H1 (cell line): ENCODE data around the gene DHX32. TPM values are rescaled to one million over a fixed set of nuclear protein-coding genes. Genes with fewer than 3 reads are reported as not detected.
A peak's percentile ranks its signal among the peaks of the same experiment; 100 is the strongest.
"Not testable (repeated sequence)": the region's sequence is repeated elsewhere in the genome, so short reads cannot be mapped to it uniquely, and the experiment has no call there.

Experiments
- CTCF ChIA-PET: fragments of 300-600 bp; sonication (Branson Sonifier 250); formaldehyde crosslinking; loops from one replicate; lab custom pipeline; 2021; ENCODE audit not compliant: partially characterized antibody; lab: Charles Lee
- POLR2A ChIA-PET: fragments of 300-600 bp; sonication (Branson Sonifier 250); formaldehyde crosslinking; loops from one replicate; lab custom pipeline; 2021; ENCODE audit warnings: inconsistent platforms; ENCODE audit not compliant: partially characterized antibody; lab: Charles Lee
- DNase-seq, 2 experiments: peaks; one replicate each; pipeline versions ENCODE4 v3.0.0 to v3.0.0-alpha.2; 2010 to 2022; ENCODE audit warnings: low spot score in 2 of 2, low read depth in 1 of 2, mixed read lengths in 1 of 2
- FAIRE-seq: peaks from 2 replicates; lab custom pipeline; 2011; peaks lifted over from hg19 to GRCh38; lab: Jason Lieb, UNC
- H2AFZ ChIP-seq: 2 replicates; pipeline ENCODE4 v1.8.1; 2012; ENCODE audit warnings: low read length, inconsistent platforms
- H2AK5ac ChIP-seq: 2 replicates; pipeline ENCODE4 v1.6.1; 2013; ENCODE audit warnings: low read depth, low read length
- H2BK120ac ChIP-seq: replicated peaks from 2 replicates; pipeline ENCODE3; 2013; ENCODE audit warnings: low read depth, low read length, inconsistent platforms
- H2BK12ac ChIP-seq: 2 replicates; pipeline ENCODE4 v1.6.1; 2013; ENCODE audit warnings: low read depth, low read length
- H2BK15ac ChIP-seq: 2 replicates; pipeline ENCODE4 v1.6.1; 2013; ENCODE audit warnings: low read length
- H2BK20ac ChIP-seq: 2 replicates; pipeline ENCODE4 v1.6.1; 2013; ENCODE audit warnings: low read length
- H2BK5ac ChIP-seq: 2 replicates; pipeline ENCODE4 v1.6.1; 2013; ENCODE audit warnings: low read depth, low read length
- H3K14ac ChIP-seq: 2 replicates; pipeline ENCODE4 v1.6.1; 2013; ENCODE audit warnings: inconsistent platforms; ENCODE audit not compliant: insufficient read length
- H3K18ac ChIP-seq: 2 replicates; pipeline ENCODE4 v1.6.1; 2013; ENCODE audit warnings: low read length; ENCODE audit errors: extremely low read depth
- H3K23ac ChIP-seq: 2 replicates; pipeline ENCODE4 v1.6.1; 2013; ENCODE audit warnings: inconsistent platforms; ENCODE audit not compliant: insufficient read length
- H3K23me2 ChIP-seq: 2 replicates; pipeline ENCODE4 v1.6.1; 2013; ENCODE audit warnings: low read depth, low read length
- H3K27ac ChIP-seq: 2 replicates; pipeline ENCODE4 v1.6.1; 2011; ENCODE audit warnings: low read depth, low read length, inconsistent platforms
- H3K27me3 ChIP-seq, 4 experiments: replicated peaks in 1 of 4; 1 replicate in 1 of 4; 2 replicates in 3 of 4; pipeline versions ENCODE4 v1.6.1 to v1.8.1; 2011 to 2013; ENCODE audit warnings: low read length in 3 of 4, mild to moderate bottlenecking in 3 of 4, inconsistent platforms in 2 of 4, mixed read lengths in 2 of 4, moderate library complexity in 1 of 4; ENCODE audit not compliant: control insufficient read depth in 3 of 4, insufficient read depth in 3 of 4; ENCODE audit errors: extremely low read depth in 1 of 4
- H3K36me3 ChIP-seq, 4 experiments: 2 replicates each; pipeline versions ENCODE4 v1.6.1 to v1.8.1; 2011 to 2013; ENCODE audit warnings: mild to moderate bottlenecking in 4 of 4, low read length in 3 of 4, moderate library complexity in 2 of 4, control low read depth in 1 of 4, inconsistent platforms in 1 of 4; ENCODE audit not compliant: insufficient read depth in 4 of 4, control insufficient read depth in 2 of 4
- H3K4ac ChIP-seq: replicated peaks from 2 replicates; pipeline ENCODE3; 2013; ENCODE audit warnings: low read length, low read depth, mixed read lengths, inconsistent platforms; ENCODE audit not compliant: insufficient read length
- H3K4me1 ChIP-seq, 4 experiments: replicated peaks in 1 of 4; 1 replicate in 1 of 4; 2 replicates in 3 of 4; pipeline versions ENCODE4 v1.6.1 to v1.8.1; 2011 to 2013; ENCODE audit warnings: low read length in 3 of 4, inconsistent platforms in 2 of 4, mixed read lengths in 1 of 4; ENCODE audit not compliant: insufficient read depth in 4 of 4, control insufficient read depth in 3 of 4
- H3K4me2 ChIP-seq, 2 experiments: 2 replicates each; pipeline versions ENCODE4 v1.6.1 to v1.8.1; 2011 to 2013; ENCODE audit warnings: low read depth in 2 of 2, low read length in 2 of 2, control low read depth in 1 of 2, inconsistent platforms in 1 of 2, mild to moderate bottlenecking in 1 of 2; ENCODE audit not compliant: insufficient read depth in 1 of 2
- H3K4me3 ChIP-seq, 4 experiments: fragments of 200-600, 300-600 bp in 1 of 4; sonication (generic), shearing (Covaris generic), sonication (Bioruptor Twin) in 1 of 4; 2 replicates each; pipeline versions ENCODE4 v1.5.1 to v1.8.1; 2011 to 2016; ENCODE audit warnings: low read length in 4 of 4, low read depth in 3 of 4, control low read depth in 2 of 4, inconsistent platforms in 2 of 4, mild to moderate bottlenecking in 2 of 4, mixed read lengths in 1 of 4, moderate library complexity in 1 of 4; ENCODE audit not compliant: insufficient read depth in 2 of 4; ENCODE audit errors: extremely low read depth in 1 of 4
- H3K56ac ChIP-seq: replicated peaks from 2 replicates; pipeline ENCODE3; 2013; ENCODE audit warnings: low read depth, mild to moderate bottlenecking, mixed read lengths, low read length, inconsistent platforms; ENCODE audit not compliant: insufficient read length
- H3K79me1 ChIP-seq: 2 replicates; pipeline ENCODE4 v1.6.1; 2013; ENCODE audit warnings: low read depth, low read length, control low read depth
- H3K79me2 ChIP-seq, 2 experiments: 2 replicates each; pipeline versions ENCODE4 v1.6.1 to v1.8.1; 2012 to 2013; ENCODE audit warnings: low read length in 2 of 2, mild to moderate bottlenecking in 2 of 2, inconsistent platforms in 1 of 2; ENCODE audit not compliant: insufficient read depth in 2 of 2, control insufficient read depth in 1 of 2
- H3K9ac ChIP-seq, 4 experiments: replicated peaks in 1 of 4; 1 replicate in 1 of 4; 2 replicates in 3 of 4; pipeline versions ENCODE4 v1.6.1 to v1.8.1; 2011 to 2013; ENCODE audit warnings: low read depth in 3 of 4, low read length in 3 of 4, control low read depth in 2 of 4, mild to moderate bottlenecking in 2 of 4, moderate library complexity in 2 of 4, inconsistent platforms in 1 of 4; ENCODE audit errors: extremely low read depth in 1 of 4
- H3K9me3 ChIP-seq, 2 experiments: 2 replicates each; pipeline versions ENCODE4 v1.6.1 to v1.8.1; 2012 to 2013; ENCODE audit warnings: mild to moderate bottlenecking in 2 of 2, moderate library complexity in 2 of 2, control low read depth in 1 of 2, inconsistent platforms in 1 of 2, low read depth in 1 of 2, low read length in 1 of 2, mixed read lengths in 1 of 2; ENCODE audit not compliant: insufficient read depth in 2 of 2
- H4K20me1 ChIP-seq, 2 experiments: replicated peaks in 1 of 2; 2 replicates each; pipeline versions ENCODE3 to v1.8.1; 2011 to 2013; ENCODE audit warnings: inconsistent platforms in 2 of 2, low read length in 2 of 2, mild to moderate bottlenecking in 1 of 2; ENCODE audit not compliant: insufficient read depth in 2 of 2, control insufficient read depth in 1 of 2
- H4K5ac ChIP-seq: 2 replicates; pipeline ENCODE4 v1.6.1; 2013; ENCODE audit warnings: low read length, low read depth, mixed read lengths, inconsistent platforms; ENCODE audit not compliant: insufficient read length
- H4K8ac ChIP-seq: 2 replicates; pipeline ENCODE4 v1.8.0; 2013; ENCODE audit warnings: mild to moderate bottlenecking, moderate library complexity, low read length, inconsistent platforms; ENCODE audit not compliant: insufficient read depth; ENCODE audit errors: extremely low read depth
- H4K91ac ChIP-seq: replicated peaks from 2 replicates; pipeline ENCODE3; 2013; ENCODE audit warnings: low read length, mixed read lengths, inconsistent platforms; ENCODE audit not compliant: insufficient read length
- ASH2L ChIP-seq: fragments of 200-600, 300-600 bp; sonication (generic); IDR thresholded peaks from one replicate; pipeline ENCODE4 v1.7.1; 2017; ENCODE audit warnings: low read length
- CHD2 ChIP-seq: IDR thresholded peaks from 2 replicates; pipeline ENCODE4 v1.6.1; 2012; ENCODE audit warnings: low read length, improper control_type of control experiment
- PHF8 ChIP-seq: fragments of 200-600 bp; sonication (generic); conservative IDR thresholded peaks from 2 replicates; pipeline ENCODE4 v1.7.1; 2012; ENCODE audit warnings: low read depth, mild to moderate bottlenecking, inconsistent platforms, low read length, moderate library complexity
- POLR2A ChIP-seq, 2 experiments: IDR thresholded peaks; 1 replicate in 1 of 2; 2 replicates in 1 of 2; pipeline ENCODE4 v1.6.1; 2011; ENCODE audit warnings: low read depth in 2 of 2, low read length in 2 of 2, mild to moderate bottlenecking in 2 of 2; ENCODE audit errors: control extremely low read depth in 1 of 2
- POLR2AphosphoS5 ChIP-seq: IDR thresholded peaks from 2 replicates; pipeline ENCODE4 v1.6.1; 2011; ENCODE audit warnings: low read depth, low read length
- TAF1 ChIP-seq: IDR thresholded peaks from 2 replicates; pipeline ENCODE4 v1.6.1; 2011; ENCODE audit warnings: mild to moderate bottlenecking, low read depth, low read length
- WGBS, 2 experiments: shearing (Covaris generic) in 1 of 2; methylation state at CpG; one replicate each; pipeline versions ENCODE4 v1.1.6 to v1.1.7; 2013 to 2015; ENCODE audit warnings: low lambda C conversion rate in 2 of 2, mixed read lengths in 2 of 2, inconsistent platforms in 1 of 2, low coverage in 1 of 2, missing lambda C conversion rate in 1 of 2; ENCODE audit not compliant: insufficient replicate concordance in 2 of 2, insufficient coverage in 1 of 2, insufficient read length in 1 of 2; ENCODE audit errors: extremely low coverage in 1 of 2, missing lambda C conversion rate in 1 of 2; 5-methylcytosine and 5-hydroxymethylcytosine counted together
- polyA plus RNA-seq, 7 experiments: library from polyadenylated mRNA; depleted of rRNA in 3 of 7; stranded (reverse) in 5 of 7; unstranded in 2 of 7; fragments of >200 nt in 5 of 7; fragments of 200-250 nt in 2 of 7; gene quantifications; 1 replicate in 5 of 7; 2 replicates in 1 of 7; 4 replicates in 1 of 7; pipeline versions ENCODE4 v1.2.1 to v1.2.3, GENCODE V29; 2011 to 2013; ENCODE audit warnings: missing spikeins in 2 of 7, mixed read lengths in 2 of 7
- total RNA-seq: library from RNA; stranded (reverse); fragmentation: NEBNext Ultra II Directional; extraction: Animal tissue kit (Norgen Biotek cat#: 25700); gene quantifications from 2 replicates; pipeline ENCODE4 v1.2.1, GENCODE V29; 2021
- TF ChIP-seq, protein P1 (sequence below): IDR thresholded peaks from 2 replicates; pipeline ENCODE4 v1.6.1; 2012; ENCODE audit warnings: inconsistent platforms

Gene DHX32
- total and polyA plus RNA-seq, 2 of the 8 experiments (the other 6 are each of a cell fraction or from before 2014, with no cell fraction given): 12.4 to 15.8 TPM

GRCh38 chr10:125895130-125896087, 14.3 kb upstream of the DHX32 start:
- H3K14ac ChIP-seq, H3K56ac ChIP-seq, H3K36me3 ChIP-seq, H2AFZ ChIP-seq, FAIRE-seq, H2AK5ac ChIP-seq, H2BK15ac ChIP-seq, H4K91ac ChIP-seq, H2BK12ac ChIP-seq, H3K18ac ChIP-seq, H3K27ac ChIP-seq, H4K8ac ChIP-seq, H4K5ac ChIP-seq, H3K79me2 ChIP-seq, H3K23ac ChIP-seq, H3K4ac ChIP-seq, H4K20me1 ChIP-seq, H3K27me3 ChIP-seq, H2BK20ac ChIP-seq, H2BK120ac ChIP-seq, H3K4me1 ChIP-seq, H3K23me2 ChIP-seq, H3K79me1 ChIP-seq, POLR2A ChIA-PET: not testable (repeated sequence)
- CTCF ChIA-PET: interaction anchor here (1.4 kb wide), 1 partner anchor 26 kb away, joined by 3 read pairs; no protein-coding TSS in a partner anchor
- H2BK5ac ChIP-seq: 0 out of 2 replicates have a peak overlapping the region, but pooled peaks have one; percentile 30
- H3K4me3 ChIP-seq: peak overlapping the region; percentile 54 to 78 (median 62)
- peak in 1 of 2 experiments; percentile 73 for DNase-seq
- H3K4me2 ChIP-seq: peak overlapping the region; percentile 60 to 64
- H3K9me3 ChIP-seq: peaks cover 0 to 12% of the 10 kb centered on the region in 2 experiments; a peak in 1 of 4 replicates
- 36% methylated on average over 50 of the region's 50 CpGs; no CpG with 5 or more reads in 1 of the 2 experiments for WGBS, 2 experiments
- TF ChIP-seq CHD2 (peak; percentile 73; the same call in 1 of the 2 replicates), PHF8 (peak; percentile 38; the same call in 1 of the 2 replicates), POLR2AphosphoS5 (peak; percentile 35; the same call in 1 of the 2 replicates), POLR2A (IDR thresholded peaks at IDR 0.05; ENCODE audit: control extremely low read depth in 1 of 2, low read depth in 2 of 2, low read length in 2 of 2) (peak in 1 of 2 experiments; percentile 27; a peak in 1 of 3 replicates), ASH2L (peak; percentile 23), TAF1 (peak; percentile 35; the same call in 1 of the 2 replicates)
- TF ChIP-seq, protein P1, sequence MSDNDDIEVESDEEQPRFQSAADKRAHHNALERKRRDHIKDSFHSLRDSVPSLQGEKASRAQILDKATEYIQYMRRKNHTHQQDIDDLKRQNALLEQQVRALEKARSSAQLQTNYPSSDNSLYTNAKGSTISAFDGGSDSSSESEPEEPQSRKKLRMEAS: peak; percentile 35; the same call in 1 of the 2 replicates
- H3K9ac ChIP-seq: peak overlapping the region in 2 of 4 experiments; percentile 29 to 35; a peak in 3 of 7 replicates
